NB4 (cell line): ENCODE results near the gene FERMT2.

Source experiments
- DNase-seq: peaks from one replicate; pipeline ENCODE4 v3.0.0; 2010; ENCODE audit warnings: low read depth
- H3K4me3 ChIP-seq: one replicate; pipeline ENCODE4 v1.5.1; 2011; ENCODE audit warnings: mild to moderate bottlenecking, low read depth, low read length, moderate library complexity
- CTCF ChIP-seq: IDR thresholded peaks from one replicate; pipeline ENCODE4 v1.5.1; 2012; ENCODE audit warnings: low read depth, low read length
- MAX ChIP-seq: IDR thresholded peaks from 2 replicates; pipeline ENCODE4 v1.6.1; 2011; ENCODE audit warnings: low read depth, low read length
- MYC ChIP-seq: IDR thresholded peaks from 2 replicates; pipeline ENCODE4 v1.6.1; 2011; ENCODE audit warnings: low read depth, low read length
- POLR2A ChIP-seq: IDR thresholded peaks from 2 replicates; pipeline ENCODE4 v1.6.1; 2011; ENCODE audit warnings: mild to moderate bottlenecking; ENCODE audit not compliant: insufficient read length; ENCODE audit errors: extremely low read depth

The FERMT2 gene

GRCh38 chr14:52937306-52937705 lies 13.5 kb downstream of the FERMT2 start:
- H3K4me3 ChIP-seq, result no peak overlapping the region
- TF ChIP-seq POLR2A (no peak), MYC (no peak), MAX (no peak), CTCF (no peak)
- DNase-seq, result no peak

- TF ChIP-seq CTCF (no peak), MAX (no peak), POLR2A (no peak), MYC (no peak)
- H3K4me3 ChIP-seq, result no peak overlapping the region
- DNase-seq, result no peak
Observed at GRCh38 chr14:52936437-52936836, 14.4 kb downstream of the FERMT2 start.

GRCh38 chr14:52935833-52936232 lies 15.0 kb downstream of the FERMT2 start:
- no peak overlapping the region for H3K4me3 ChIP-seq
- TF ChIP-seq MAX (no peak), MYC (no peak), CTCF (no peak), POLR2A (no peak)
- no peak for DNase-seq

- TF ChIP-seq MYC (no peak), CTCF (no peak), POLR2A (no peak), MAX (no peak)
- no peak for DNase-seq
- no peak overlapping the region for H3K4me3 ChIP-seq
Observed at GRCh38 chr14:52934762-52935161, 16.1 kb downstream of the FERMT2 start.

- DNase-seq, result no peak
- no peak overlapping the region for H3K4me3 ChIP-seq
- TF ChIP-seq CTCF, result no peak
- no peak for TF ChIP-seq POLR2A
- no peak for TF ChIP-seq MYC
- TF ChIP-seq MAX, result no peak
Observed at GRCh38 chr14:52929192-52929807, 21.6 kb downstream of the FERMT2 start.

- no peak for DNase-seq
- H3K4me3 ChIP-seq, result no peak overlapping the region
- TF ChIP-seq CTCF (no peak), MYC (no peak), POLR2A (no peak)
Observed at GRCh38 chr14:52926953-52927352, 23.9 kb downstream of the FERMT2 start.
